ENCODE measurements around the gene PYHIN1.

The PYHIN1 gene

GRCh38 chr1:158979229-158979628 lies 47.9 kb downstream of the PYHIN1 start:
- H3K4ac ChIP-seq (ENCODE audit: low read depth in 1 of 2, low read length in 2 of 2): no peak overlapping the region
- no peak overlapping the region for H3K14ac ChIP-seq (ENCODE audit: low read length in 2 of 2)
- H3K9me3 ChIP-seq (ENCODE audit: control insufficient read depth, low read length): peaks cover 4% of the 10 kb centered on the region
- H3K4me2 ChIP-seq (ENCODE audit: low read length, poor library complexity, severe bottlenecking): no peak overlapping the region
- H2AFZ ChIP-seq (ENCODE audit: low read depth, low read length): no peak overlapping the region
- no peak overlapping the region for H2BK15ac ChIP-seq (ENCODE audit: low read depth, poor library complexity, severe bottlenecking)
- H2AK5ac ChIP-seq (ENCODE audit: low read length, severe bottlenecking): no peak overlapping the region
- no peak overlapping the region for H4K91ac ChIP-seq (ENCODE audit: low read length)
- H2BK120ac ChIP-seq (ENCODE audit: low read depth, low read length): no peak overlapping the region
- no peak overlapping the region for H4K8ac ChIP-seq (ENCODE audit: low read length)
- H3K79me1 ChIP-seq (replicated peaks; ENCODE audit: low read length, poor library complexity, severe bottlenecking): no peaks in the 10 kb centered on the region
- H2BK12ac ChIP-seq (ENCODE audit: low read length in 2 of 2): no peak overlapping the region
- no peak overlapping the region for H2BK5ac ChIP-seq (ENCODE audit: low read depth, low read length, poor library complexity, severe bottlenecking)
- H3K23ac ChIP-seq (ENCODE audit: low read length in 2 of 2): no peak overlapping the region
- H3K36me3 ChIP-seq (ENCODE audit: control insufficient read depth in 1 of 2, insufficient read depth in 2 of 2, low read depth in 1 of 2, low read length in 2 of 2): no peaks in the 10 kb centered on the region
- H3K4me1 ChIP-seq (ENCODE audit: control insufficient read depth, insufficient read depth, low read depth, low read length): no peaks in the 10 kb centered on the region
- DNase-seq: no peak
- no peak overlapping the region for H3K18ac ChIP-seq (ENCODE audit: low read depth in 1 of 2, low read length in 2 of 2)
- no CpG with 5 or more reads among the region's 1 CpG for WGBS
- H3K27ac ChIP-seq (ENCODE audit: low read length, poor library complexity, severe bottlenecking): no peak overlapping the region
- H3K9ac ChIP-seq (ENCODE audit: low read length): no peak overlapping the region
- no peak overlapping the region for H3K4me3 ChIP-seq (ENCODE audit: insufficient read depth in 1 of 2, low read depth in 1 of 2, low read length in 2 of 2)
- H3K27me3 ChIP-seq (ENCODE audit: control insufficient read depth in 1 of 2, insufficient read depth in 1 of 2, low read length in 2 of 2): no peaks in the 10 kb centered on the region

- H3K4me3 ChIP-seq (ENCODE audit: insufficient read depth in 1 of 2, low read depth in 1 of 2, low read length in 2 of 2): no peak overlapping the region
- no peak overlapping the region for H4K8ac ChIP-seq (ENCODE audit: low read length)
- no peaks in the 10 kb centered on the region for H3K4me1 ChIP-seq (ENCODE audit: control insufficient read depth, insufficient read depth, low read depth, low read length)
- no peak overlapping the region for H3K14ac ChIP-seq (ENCODE audit: low read length in 2 of 2)
- WGBS: 72% methylated on average over 2 of the region's 2 CpGs
- no peak overlapping the region for H3K4ac ChIP-seq (ENCODE audit: low read depth in 1 of 2, low read length in 2 of 2)
- H3K79me1 ChIP-seq (replicated peaks; ENCODE audit: low read length, poor library complexity, severe bottlenecking): no peaks in the 10 kb centered on the region
- no peak overlapping the region for H3K27ac ChIP-seq (ENCODE audit: low read length, poor library complexity, severe bottlenecking)
- DNase-seq: no peak
- no peak overlapping the region for H2AFZ ChIP-seq (ENCODE audit: low read depth, low read length)
- no peak overlapping the region for H3K23ac ChIP-seq (ENCODE audit: low read length in 2 of 2)
- H3K18ac ChIP-seq (ENCODE audit: low read depth in 1 of 2, low read length in 2 of 2): no peak overlapping the region
- no peak overlapping the region for H2AK5ac ChIP-seq (ENCODE audit: low read length, severe bottlenecking)
- no peak overlapping the region for H3K9ac ChIP-seq (ENCODE audit: low read length)
- no peak overlapping the region for H3K4me2 ChIP-seq (ENCODE audit: low read length, poor library complexity, severe bottlenecking)
- H2BK12ac ChIP-seq (ENCODE audit: low read length in 2 of 2): no peak overlapping the region
- no peak overlapping the region for H2BK5ac ChIP-seq (ENCODE audit: low read depth, low read length, poor library complexity, severe bottlenecking)
- H3K9me3 ChIP-seq (ENCODE audit: control insufficient read depth, low read length): peaks cover 4% of the 10 kb centered on the region
- no peak overlapping the region for H4K91ac ChIP-seq (ENCODE audit: low read length)
- H3K36me3 ChIP-seq (ENCODE audit: control insufficient read depth in 1 of 2, insufficient read depth in 2 of 2, low read depth in 1 of 2, low read length in 2 of 2): no peaks in the 10 kb centered on the region
- no peak overlapping the region for H2BK120ac ChIP-seq (ENCODE audit: low read depth, low read length)
- H2BK15ac ChIP-seq (ENCODE audit: low read depth, poor library complexity, severe bottlenecking): no peak overlapping the region
- H3K27me3 ChIP-seq (ENCODE audit: control insufficient read depth in 1 of 2, insufficient read depth in 1 of 2, low read length in 2 of 2): no peaks in the 10 kb centered on the region
Measured at GRCh38 chr1:158983235-158983634, 51.9 kb downstream of the PYHIN1 start.

GRCh38 chr1:158984386-158984785 lies 53.0 kb downstream of the PYHIN1 start:
- H3K27me3 ChIP-seq (ENCODE audit: control insufficient read depth in 1 of 2, insufficient read depth in 1 of 2, low read length in 2 of 2): no peaks in the 10 kb centered on the region
- H3K36me3 ChIP-seq (ENCODE audit: control insufficient read depth in 1 of 2, insufficient read depth in 2 of 2, low read depth in 1 of 2, low read length in 2 of 2): no peaks in the 10 kb centered on the region

GRCh38 chr1:158989424-158989823 lies 58.1 kb downstream of the PYHIN1 start:
- no peak overlapping the region for H3K4me3 ChIP-seq (ENCODE audit: insufficient read depth in 1 of 2, low read depth in 1 of 2, low read length in 2 of 2)
- no peak overlapping the region for H2AK5ac ChIP-seq (ENCODE audit: low read length, severe bottlenecking)
- H2BK5ac ChIP-seq (ENCODE audit: low read depth, low read length, poor library complexity, severe bottlenecking): no peak overlapping the region
- no peaks in the 10 kb centered on the region for H3K27me3 ChIP-seq (ENCODE audit: control insufficient read depth in 1 of 2, insufficient read depth in 1 of 2, low read length in 2 of 2)
- H2BK15ac ChIP-seq (ENCODE audit: low read depth, poor library complexity, severe bottlenecking): no peak overlapping the region
- no peak overlapping the region for H2BK12ac ChIP-seq (ENCODE audit: low read length in 2 of 2)
- H3K27ac ChIP-seq (ENCODE audit: low read length, poor library complexity, severe bottlenecking): no peak overlapping the region
- WGBS: 55% methylated on average over 1 of the region's 1 CpG
- H2BK120ac ChIP-seq (ENCODE audit: low read depth, low read length): no peak overlapping the region
- no peak overlapping the region for H4K8ac ChIP-seq (ENCODE audit: low read length)
- DNase-seq: no peak
- H3K79me1 ChIP-seq (replicated peaks; ENCODE audit: low read length, poor library complexity, severe bottlenecking): no peaks in the 10 kb centered on the region
- no peak overlapping the region for H3K23ac ChIP-seq (ENCODE audit: low read length in 2 of 2)
- no peaks in the 10 kb centered on the region for H3K36me3 ChIP-seq (ENCODE audit: control insufficient read depth in 1 of 2, insufficient read depth in 2 of 2, low read depth in 1 of 2, low read length in 2 of 2)
- no peak overlapping the region for H3K4ac ChIP-seq (ENCODE audit: low read depth in 1 of 2, low read length in 2 of 2)
- H3K18ac ChIP-seq (ENCODE audit: low read depth in 1 of 2, low read length in 2 of 2): no peak overlapping the region
- H2AFZ ChIP-seq (ENCODE audit: low read depth, low read length): no peak overlapping the region
- no peak overlapping the region for H3K14ac ChIP-seq (ENCODE audit: low read length in 2 of 2)
- no peaks in the 10 kb centered on the region for H3K4me1 ChIP-seq (ENCODE audit: control insufficient read depth, insufficient read depth, low read depth, low read length)
- no peak overlapping the region for H3K4me2 ChIP-seq (ENCODE audit: low read length, poor library complexity, severe bottlenecking)
- no peaks in the 10 kb centered on the region for H3K9me3 ChIP-seq (ENCODE audit: control insufficient read depth, low read length)
- no peak overlapping the region for H4K91ac ChIP-seq (ENCODE audit: low read length)
- H3K9ac ChIP-seq (ENCODE audit: low read length): no peak overlapping the region

More at GRCh38 chr1:158984386-158984785, 53.0 kb downstream of the PYHIN1 start:
- no peak overlapping the region for H3K9ac ChIP-seq (ENCODE audit: low read length)
- no peak overlapping the region for H2BK15ac ChIP-seq (ENCODE audit: low read depth, poor library complexity, severe bottlenecking)
- H3K27ac ChIP-seq (ENCODE audit: low read length, poor library complexity, severe bottlenecking): no peak overlapping the region
- no peak overlapping the region for H3K23ac ChIP-seq (ENCODE audit: low read length in 2 of 2)
- H3K14ac ChIP-seq (ENCODE audit: low read length in 2 of 2): no peak overlapping the region
- H3K4me3 ChIP-seq (ENCODE audit: insufficient read depth in 1 of 2, low read depth in 1 of 2, low read length in 2 of 2): no peak overlapping the region
- H3K18ac ChIP-seq (ENCODE audit: low read depth in 1 of 2, low read length in 2 of 2): no peak overlapping the region
- no peak overlapping the region for H4K91ac ChIP-seq (ENCODE audit: low read length)
- DNase-seq: no peak
- H3K79me1 ChIP-seq (replicated peaks; ENCODE audit: low read length, poor library complexity, severe bottlenecking): no peaks in the 10 kb centered on the region
- H3K9me3 ChIP-seq (ENCODE audit: control insufficient read depth, low read length): peaks cover 4% of the 10 kb centered on the region
- H2BK120ac ChIP-seq (ENCODE audit: low read depth, low read length): no peak overlapping the region
- H3K4ac ChIP-seq (ENCODE audit: low read depth in 1 of 2, low read length in 2 of 2): no peak overlapping the region
- H2BK5ac ChIP-seq (ENCODE audit: low read depth, low read length, poor library complexity, severe bottlenecking): no peak overlapping the region
- no peak overlapping the region for H2AK5ac ChIP-seq (ENCODE audit: low read length, severe bottlenecking)
- no peaks in the 10 kb centered on the region for H3K4me1 ChIP-seq (ENCODE audit: control insufficient read depth, insufficient read depth, low read depth, low read length)
- H4K8ac ChIP-seq (ENCODE audit: low read length): no peak overlapping the region
- no peak overlapping the region for H2AFZ ChIP-seq (ENCODE audit: low read depth, low read length)
- no peak overlapping the region for H2BK12ac ChIP-seq (ENCODE audit: low read length in 2 of 2)
- H3K4me2 ChIP-seq (ENCODE audit: low read length, poor library complexity, severe bottlenecking): no peak overlapping the region

Data from mesenchymal stem cell (in vitro differentiated cells and primary cell).